K562 (cell line): ENCODE measurements around the gene KARS1. TPM values are rescaled to one million over a fixed set of nuclear protein-coding genes. Genes with fewer than 3 reads are reported as not detected.
A peak's percentile ranks its signal among the peaks of the same experiment; 100 is the strongest.

Experiments
- ARID3B ChIP-seq: fragments of 250-450 bp; sonication (Bioruptor Pico); IDR thresholded peaks from 2 replicates; pipeline ENCODE4 v1.4.0; 2020; ENCODE audit warnings: borderline replicate concordance
- ATF1 ChIP-seq, 2 experiments: fragments of 450-650 bp in 1 of 2; IDR thresholded peaks; 2 replicates each; pipeline ENCODE4 v1.6.1; 2016; ENCODE audit warnings: missing compliant biosample characterization in 1 of 2, missing genetic modification characterization in 1 of 2
- HMG20B ChIP-seq: fragments of 250-450 bp; sonication (Bioruptor Pico); IDR thresholded peaks from 2 replicates; pipeline ENCODE4 v1.5.0; 2021; ENCODE audit warnings: mild to moderate bottlenecking
- HMGXB4 ChIP-seq: sonication (generic); formaldehyde crosslinking; IDR thresholded peaks from 2 replicates; pipeline ENCODE4 v1.8.1; 2023; ENCODE audit warnings: mild to moderate bottlenecking, missing genetic modification reagents
- JUND ChIP-seq, 2 experiments: IDR thresholded peaks; 2 replicates in 1 of 2; 3 replicates in 1 of 2; pipeline ENCODE4 v1.6.1; 2011; ENCODE audit warnings: borderline replicate concordance in 2 of 2, low read depth in 2 of 2, low read length in 2 of 2, improper control_type of control experiment in 1 of 2, missing biosample characterization in 1 of 2, missing genetic modification characterization in 1 of 2, missing genetic modification reagents in 1 of 2
- NCOR1 ChIP-seq: fragments of 450-650 bp; IDR thresholded peaks from 2 replicates; pipeline ENCODE4 v1.6.1; 2016; ENCODE audit warnings: mild to moderate bottlenecking, moderate library complexity
- SMAD2 ChIP-seq: fragments of 150-350 bp; IDR thresholded peaks from 2 replicates; pipeline ENCODE4 v1.6.1; 2014; ENCODE audit warnings: low read depth, mild to moderate bottlenecking, low read length
- ZC3H4 ChIP-seq: sonication (generic); formaldehyde crosslinking; IDR thresholded peaks from 2 replicates; pipeline ENCODE4 v1.9.0; 2021; ENCODE audit warnings: missing genetic modification reagents, borderline replicate concordance
- ZNF316 ChIP-seq: fragments of 450-650 bp; IDR thresholded peaks from 2 replicates; pipeline ENCODE4 v1.6.1; 2016
- polyA plus RNA-seq, 8 experiments: library from polyadenylated mRNA; depleted of rRNA in 4 of 8; stranded (reverse) in 5 of 8; unstranded in 3 of 8; fragments of >200 nt; fragmentation: Nextera tagmentation in 2 of 8; fragmentation: Illumina TruSeq in 1 of 8; extraction: Ambion mirVana in 2 of 8; extraction: Trizol in 1 of 8; gene quantifications; 2 replicates each; pipeline versions ENCODE4 v1.2.1 to v1.2.3, GENCODE V29; 2011 to 2014; ENCODE audit warnings: inconsistent platforms in 1 of 8, missing spikeins in 1 of 8
- total RNA-seq, 7 experiments: library from RNA; depleted of rRNA in 6 of 7; stranded (reverse); fragments of >200 nt in 6 of 7; fragmentation: Illumina TruSeq in 2 of 7; extraction: Trizol in 2 of 7; gene quantifications; 2 replicates each; pipeline versions ENCODE4 v1.2.1 to v1.2.3, GENCODE V29; 2011 to 2021; ENCODE audit warnings: low replicate concordance in 1 of 7
- TF ChIP-seq, protein P1 (sequence below): sonication (generic); formaldehyde crosslinking; IDR thresholded peaks from 2 replicates; pipeline ENCODE4 v1.8.1; 2023; ENCODE audit warnings: missing genetic modification reagents, mild to moderate bottlenecking, borderline replicate concordance
- TF ChIP-seq, protein P2 (sequence below): sonication (generic); formaldehyde crosslinking; IDR thresholded peaks from 2 replicates; pipeline ENCODE4 v1.8.1; 2023; ENCODE audit warnings: mild to moderate bottlenecking, missing genetic modification reagents, moderate library complexity
- TF ChIP-seq, protein P3 (sequence below), 3 experiments: fragments of 200-800 bp in 1 of 3; sonication (Bioruptor generic) in 1 of 3; sonication (generic) in 1 of 3; formaldehyde crosslinking in 1 of 3; IDR thresholded peaks; 2 replicates each; pipeline versions ENCODE4 v1.6.1 to v1.8.0; 2016 to 2022; ENCODE audit warnings: mild to moderate bottlenecking in 2 of 3, missing compliant biosample characterization in 2 of 3, missing genetic modification characterization in 2 of 3, missing genetic modification reagents in 1 of 3
- TF ChIP-seq, protein P4 (sequence below): fragments of 450-650 bp; IDR thresholded peaks from 2 replicates; pipeline ENCODE4 v1.6.1; 2014; ENCODE audit warnings: low read depth, mild to moderate bottlenecking, moderate library complexity, borderline replicate concordance

KARS1 gene
- total and polyA plus RNA-seq, 9 of the 15 experiments (the other 6 are each of a cell fraction or from before 2014, with no cell fraction given) = 223 to 386 (median 304) TPM

- TF ChIP-seq JUND (IDR thresholded peaks at IDR 0.05; ENCODE audit: borderline replicate concordance, low read depth, low read length) (peak; percentile 54; the same call in 1 of the 2 replicates), JUND (tag; IDR thresholded peaks at IDR 0.05; ENCODE audit: borderline replicate concordance, low read depth, low read length) (peak; percentile 23; the same call in 1 of the 3 replicates), HMGXB4 (CRISPR knock-in tag) (no peak), SMAD2 (no peak), NCOR1 (peak; percentile 88), ZNF316 (no peak), ATF1 (CRISPR knock-in tag; IDR thresholded peaks at IDR 0.05) (no peak), ATF1 (tag; IDR thresholded peaks at IDR 0.05) (peak; percentile 42), ZC3H4 (no peak), HMG20B (no peak), ARID3B (CRISPR knock-in tag) (no peak)
- TF ChIP-seq, protein P1, sequence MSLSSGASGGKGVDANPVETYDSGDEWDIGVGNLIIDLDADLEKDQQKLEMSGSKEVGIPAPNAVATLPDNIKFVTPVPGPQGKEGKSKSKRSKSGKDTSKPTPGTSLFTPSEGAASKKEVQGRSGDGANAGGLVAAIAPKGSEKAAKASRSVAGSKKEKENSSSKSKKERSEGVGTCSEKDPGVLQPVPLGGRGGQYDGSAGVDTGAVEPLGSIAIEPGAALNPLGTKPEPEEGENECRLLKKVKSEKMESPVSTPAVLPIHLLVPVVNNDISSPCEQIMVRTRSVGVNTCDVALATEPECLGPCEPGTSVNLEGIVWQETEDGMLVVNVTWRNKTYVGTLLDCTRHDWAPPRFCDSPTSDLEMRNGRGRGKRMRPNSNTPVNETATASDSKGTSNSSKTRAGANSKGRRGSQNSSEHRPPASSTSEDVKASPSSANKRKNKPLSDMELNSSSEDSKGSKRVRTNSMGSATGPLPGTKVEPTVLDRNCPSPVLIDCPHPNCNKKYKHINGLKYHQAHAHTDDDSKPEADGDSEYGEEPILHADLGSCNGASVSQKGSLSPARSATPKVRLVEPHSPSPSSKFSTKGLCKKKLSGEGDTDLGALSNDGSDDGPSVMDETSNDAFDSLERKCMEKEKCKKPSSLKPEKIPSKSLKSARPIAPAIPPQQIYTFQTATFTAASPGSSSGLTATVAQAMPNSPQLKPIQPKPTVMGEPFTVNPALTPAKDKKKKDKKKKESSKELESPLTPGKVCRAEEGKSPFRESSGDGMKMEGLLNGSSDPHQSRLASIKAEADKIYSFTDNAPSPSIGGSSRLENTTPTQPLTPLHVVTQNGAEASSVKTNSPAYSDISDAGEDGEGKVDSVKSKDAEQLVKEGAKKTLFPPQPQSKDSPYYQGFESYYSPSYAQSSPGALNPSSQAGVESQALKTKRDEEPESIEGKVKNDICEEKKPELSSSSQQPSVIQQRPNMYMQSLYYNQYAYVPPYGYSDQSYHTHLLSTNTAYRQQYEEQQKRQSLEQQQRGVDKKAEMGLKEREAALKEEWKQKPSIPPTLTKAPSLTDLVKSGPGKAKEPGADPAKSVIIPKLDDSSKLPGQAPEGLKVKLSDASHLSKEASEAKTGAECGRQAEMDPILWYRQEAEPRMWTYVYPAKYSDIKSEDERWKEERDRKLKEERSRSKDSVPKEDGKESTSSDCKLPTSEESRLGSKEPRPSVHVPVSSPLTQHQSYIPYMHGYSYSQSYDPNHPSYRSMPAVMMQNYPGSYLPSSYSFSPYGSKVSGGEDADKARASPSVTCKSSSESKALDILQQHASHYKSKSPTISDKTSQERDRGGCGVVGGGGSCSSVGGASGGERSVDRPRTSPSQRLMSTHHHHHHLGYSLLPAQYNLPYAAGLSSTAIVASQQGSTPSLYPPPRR (CRISPR knock-in tag) = no peak
- TF ChIP-seq, protein P2, sequence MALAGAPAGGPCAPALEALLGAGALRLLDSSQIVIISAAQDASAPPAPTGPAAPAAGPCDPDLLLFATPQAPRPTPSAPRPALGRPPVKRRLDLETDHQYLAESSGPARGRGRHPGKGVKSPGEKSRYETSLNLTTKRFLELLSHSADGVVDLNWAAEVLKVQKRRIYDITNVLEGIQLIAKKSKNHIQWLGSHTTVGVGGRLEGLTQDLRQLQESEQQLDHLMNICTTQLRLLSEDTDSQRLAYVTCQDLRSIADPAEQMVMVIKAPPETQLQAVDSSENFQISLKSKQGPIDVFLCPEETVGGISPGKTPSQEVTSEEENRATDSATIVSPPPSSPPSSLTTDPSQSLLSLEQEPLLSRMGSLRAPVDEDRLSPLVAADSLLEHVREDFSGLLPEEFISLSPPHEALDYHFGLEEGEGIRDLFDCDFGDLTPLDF (CRISPR knock-in tag) = no peak
- TF ChIP-seq, protein P3, sequence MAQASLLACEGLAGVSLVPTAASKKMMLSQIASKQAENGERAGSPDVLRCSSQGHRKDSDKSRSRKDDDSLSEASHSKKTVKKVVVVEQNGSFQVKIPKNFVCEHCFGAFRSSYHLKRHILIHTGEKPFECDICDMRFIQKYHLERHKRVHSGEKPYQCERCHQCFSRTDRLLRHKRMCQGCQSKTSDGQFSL (CRISPR knock-in tag; IDR thresholded peaks at IDR 0.05) = no peak
- TF ChIP-seq, protein P3 (tag; IDR thresholded peaks at IDR 0.05) = no peak
- TF ChIP-seq, protein P4, sequence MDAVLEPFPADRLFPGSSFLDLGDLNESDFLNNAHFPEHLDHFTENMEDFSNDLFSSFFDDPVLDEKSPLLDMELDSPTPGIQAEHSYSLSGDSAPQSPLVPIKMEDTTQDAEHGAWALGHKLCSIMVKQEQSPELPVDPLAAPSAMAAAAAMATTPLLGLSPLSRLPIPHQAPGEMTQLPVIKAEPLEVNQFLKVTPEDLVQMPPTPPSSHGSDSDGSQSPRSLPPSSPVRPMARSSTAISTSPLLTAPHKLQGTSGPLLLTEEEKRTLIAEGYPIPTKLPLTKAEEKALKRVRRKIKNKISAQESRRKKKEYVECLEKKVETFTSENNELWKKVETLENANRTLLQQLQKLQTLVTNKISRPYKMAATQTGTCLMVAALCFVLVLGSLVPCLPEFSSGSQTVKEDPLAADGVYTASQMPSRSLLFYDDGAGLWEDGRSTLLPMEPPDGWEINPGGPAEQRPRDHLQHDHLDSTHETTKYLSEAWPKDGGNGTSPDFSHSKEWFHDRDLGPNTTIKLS = no peak
Observed at GRCh38 chr16:75621170-75621477, 26.3 kb downstream of the KARS1 start (continued).
